OCI-LY1 (cell line): ENCODE data around the gene IGF1R.

Experiments used
- H2AFZ ChIP-seq: fragments of 200-600 bp; sonication (generic), shearing (Covaris generic); 2 replicates; pipeline ENCODE4 v1.6.0; 2014; ENCODE audit warnings: antibody characterized with exemption, mild to moderate bottlenecking, low read length
- H3F3A ChIP-seq: fragments of 200-600 bp; sonication (generic), shearing (Covaris generic); 2 replicates; pipeline ENCODE4 v1.6.0; 2014; ENCODE audit warnings: mild to moderate bottlenecking, antibody characterized with exemption, low read length, moderate library complexity; ENCODE audit not compliant: insufficient read depth
- H3K27ac ChIP-seq: fragments of 200-600 bp; sonication (generic); 2 replicates; pipeline ENCODE4 v1.5.1; 2014; ENCODE audit warnings: low read length, mixed run types, mild to moderate bottlenecking, low read depth; ENCODE audit not compliant: poor library complexity, severe bottlenecking
- H3K27me3 ChIP-seq: fragments of 200-600 bp; sonication (generic); 2 replicates; pipeline ENCODE4 v1.6.0; 2014; ENCODE audit warnings: antibody characterized with exemption, mild to moderate bottlenecking, low read length, moderate library complexity; ENCODE audit not compliant: insufficient read depth
- H3K36me3 ChIP-seq: fragments of 200-600 bp; sonication (generic); 2 replicates; pipeline ENCODE4 v1.6.1; 2014; ENCODE audit warnings: mild to moderate bottlenecking, antibody characterized with exemption, low read length, moderate library complexity, mixed read lengths; ENCODE audit not compliant: insufficient read depth
- H3K4me1 ChIP-seq: fragments of 200-600 bp; sonication (generic); 2 replicates; pipeline ENCODE4 v1.5.1; 2014; ENCODE audit warnings: mild to moderate bottlenecking, low read length, moderate library complexity; ENCODE audit not compliant: insufficient read depth, severe bottlenecking
- H3K4me2 ChIP-seq: fragments of 200-600 bp; sonication (generic), shearing (Covaris generic); 2 replicates; pipeline ENCODE4 v1.6.1; 2014; ENCODE audit warnings: low read length
- H3K4me3 ChIP-seq: fragments of 200-600 bp; sonication (generic); 2 replicates; pipeline ENCODE4 v1.5.1; 2014; ENCODE audit warnings: low read length, low read depth, mild to moderate bottlenecking, mixed read lengths; ENCODE audit not compliant: poor library complexity, severe bottlenecking
- H3K79me2 ChIP-seq: fragments of 200-600 bp; shearing (Covaris generic); 2 replicates; pipeline ENCODE4 v1.6.1; 2016; ENCODE audit warnings: mixed run types, low read length, mixed read lengths; ENCODE audit not compliant: insufficient read depth
- H3K9ac ChIP-seq: fragments of 200-600 bp; sonication (generic), shearing (Covaris generic); 2 replicates; pipeline ENCODE4 v1.6.1; 2014; ENCODE audit warnings: mild to moderate bottlenecking, low read length, mixed read lengths
- H3K9me2 ChIP-seq: fragments of 200-600 bp; sonication (generic), shearing (Covaris generic); 2 replicates; pipeline ENCODE4 v1.6.1; 2014; ENCODE audit warnings: low read depth, mild to moderate bottlenecking, low read length, mixed read lengths
- H3K9me3 ChIP-seq: fragments of 200-600 bp; shearing (Covaris generic); 2 replicates; pipeline ENCODE4 v1.6.1; 2014; ENCODE audit warnings: low read length, mixed read lengths
- H4K20me1 ChIP-seq: fragments of 200-600 bp; sonication (generic), shearing (Covaris generic); 2 replicates; pipeline ENCODE4 v1.6.0; 2016; ENCODE audit warnings: mild to moderate bottlenecking, low read length; ENCODE audit not compliant: insufficient read depth
- EZH2 ChIP-seq: fragments of 200-600 bp; sonication (generic), shearing (Covaris generic); IDR thresholded peaks from 2 replicates; pipeline ENCODE4 v1.8.0; 2017; ENCODE audit warnings: borderline replicate concordance, mixed run types, mild to moderate bottlenecking, antibody characterized with exemption, low read length, moderate library complexity, mixed read lengths
- TF ChIP-seq, protein P1 (sequence below): fragments of 200-600 bp; sonication (generic), shearing (Covaris generic); IDR thresholded peaks from 2 replicates; pipeline ENCODE4 v1.5.1; 2017; ENCODE audit warnings: mild to moderate bottlenecking, antibody characterized with exemption, low read length, moderate library complexity, mixed read lengths

The IGF1R gene

DNA sequence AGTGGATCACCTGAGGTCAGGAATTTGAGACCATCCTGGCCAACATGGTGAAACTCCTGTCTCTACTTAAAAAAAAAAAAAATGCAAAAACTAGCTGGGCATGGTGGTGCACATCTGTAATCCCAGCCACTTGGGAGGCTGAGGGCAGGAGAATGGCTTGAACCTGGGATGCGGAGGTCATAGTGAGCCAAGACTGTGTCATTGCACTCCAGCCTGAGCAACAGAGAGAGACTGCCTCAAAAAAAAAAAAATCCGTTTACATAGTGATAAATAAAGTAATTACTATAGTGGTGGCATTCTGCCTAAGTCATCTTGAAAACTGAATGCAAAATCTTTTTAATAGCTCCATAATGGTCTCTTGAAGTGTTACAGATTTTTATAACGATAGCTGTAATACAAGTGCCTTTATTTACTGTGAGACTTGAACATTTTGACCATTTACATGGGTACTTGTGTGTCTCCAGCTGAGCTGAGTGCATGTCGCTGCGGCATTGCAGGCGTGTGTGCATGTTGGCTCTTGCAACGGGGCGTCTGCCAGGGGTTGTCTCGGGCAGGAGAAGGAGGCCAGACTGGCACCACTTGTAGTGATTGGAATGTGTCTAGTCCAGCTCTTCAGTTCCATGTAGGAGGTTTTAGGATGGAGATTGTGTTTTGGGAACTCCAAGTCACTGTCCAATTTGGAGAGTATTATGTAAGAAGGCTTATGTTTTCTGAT is 111.9 kb downstream of the IGF1R start:
- Histone ChIP-seq H2AFZ (no peak overlapping the region), H3K9ac (no peak overlapping the region), H3K27ac (no peak overlapping the region), H3K36me3 (no peaks in the 10 kb centered on the region), H3K9me2 (no peaks in the 10 kb centered on the region), H3F3A (no peaks in the 10 kb centered on the region), H3K4me1 (no peaks in the 10 kb centered on the region), H3K79me2 (no peaks in the 10 kb centered on the region), H3K4me3 (no peak overlapping the region), H3K9me3 (no peaks in the 10 kb centered on the region), H4K20me1 (no peaks in the 10 kb centered on the region), H3K27me3 (no peaks in the 10 kb centered on the region), H3K4me2 (no peak overlapping the region)
- TF ChIP-seq, protein P1, sequence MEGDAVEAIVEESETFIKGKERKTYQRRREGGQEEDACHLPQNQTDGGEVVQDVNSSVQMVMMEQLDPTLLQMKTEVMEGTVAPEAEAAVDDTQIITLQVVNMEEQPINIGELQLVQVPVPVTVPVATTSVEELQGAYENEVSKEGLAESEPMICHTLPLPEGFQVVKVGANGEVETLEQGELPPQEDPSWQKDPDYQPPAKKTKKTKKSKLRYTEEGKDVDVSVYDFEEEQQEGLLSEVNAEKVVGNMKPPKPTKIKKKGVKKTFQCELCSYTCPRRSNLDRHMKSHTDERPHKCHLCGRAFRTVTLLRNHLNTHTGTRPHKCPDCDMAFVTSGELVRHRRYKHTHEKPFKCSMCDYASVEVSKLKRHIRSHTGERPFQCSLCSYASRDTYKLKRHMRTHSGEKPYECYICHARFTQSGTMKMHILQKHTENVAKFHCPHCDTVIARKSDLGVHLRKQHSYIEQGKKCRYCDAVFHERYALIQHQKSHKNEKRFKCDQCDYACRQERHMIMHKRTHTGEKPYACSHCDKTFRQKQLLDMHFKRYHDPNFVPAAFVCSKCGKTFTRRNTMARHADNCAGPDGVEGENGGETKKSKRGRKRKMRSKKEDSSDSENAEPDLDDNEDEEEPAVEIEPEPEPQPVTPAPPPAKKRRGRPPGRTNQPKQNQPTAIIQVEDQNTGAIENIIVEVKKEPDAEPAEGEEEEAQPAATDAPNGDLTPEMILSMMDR, result no peak
- TF ChIP-seq EZH2, result no peak

DNA sequence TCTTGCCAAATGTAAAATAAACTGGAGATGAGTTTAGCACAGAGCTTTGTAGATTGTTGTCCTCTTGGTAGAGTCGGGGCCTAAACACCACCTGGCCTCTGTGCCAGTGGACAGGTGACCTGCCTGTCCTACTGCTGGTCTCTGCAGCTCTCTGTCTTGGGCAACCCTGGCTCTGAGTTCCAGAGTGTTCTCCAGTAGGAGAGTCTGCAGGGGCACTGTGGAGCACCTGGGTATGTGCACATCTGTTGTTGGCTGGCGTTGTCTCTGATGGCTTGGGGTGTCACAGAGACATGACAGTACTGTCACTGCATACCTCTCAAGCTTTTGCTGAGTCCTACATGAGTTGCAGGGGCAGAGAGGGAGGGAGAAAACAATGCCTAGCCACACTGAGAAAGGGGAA is 112.6 kb downstream of the IGF1R start:
- Histone ChIP-seq H3K36me3 (no peaks in the 10 kb centered on the region), H4K20me1 (no peaks in the 10 kb centered on the region), H3K4me2 (no peak overlapping the region), H3K9me3 (no peaks in the 10 kb centered on the region), H3K27me3 (no peaks in the 10 kb centered on the region), H3K4me3 (no peak overlapping the region), H3F3A (no peaks in the 10 kb centered on the region), H2AFZ (no peak overlapping the region), H3K9me2 (no peaks in the 10 kb centered on the region), H3K27ac (no peak overlapping the region), H3K79me2 (no peaks in the 10 kb centered on the region), H3K4me1 (no peaks in the 10 kb centered on the region), H3K9ac (no peak overlapping the region)
- TF ChIP-seq, protein P1, result no peak
- TF ChIP-seq EZH2, result no peak

DNA sequence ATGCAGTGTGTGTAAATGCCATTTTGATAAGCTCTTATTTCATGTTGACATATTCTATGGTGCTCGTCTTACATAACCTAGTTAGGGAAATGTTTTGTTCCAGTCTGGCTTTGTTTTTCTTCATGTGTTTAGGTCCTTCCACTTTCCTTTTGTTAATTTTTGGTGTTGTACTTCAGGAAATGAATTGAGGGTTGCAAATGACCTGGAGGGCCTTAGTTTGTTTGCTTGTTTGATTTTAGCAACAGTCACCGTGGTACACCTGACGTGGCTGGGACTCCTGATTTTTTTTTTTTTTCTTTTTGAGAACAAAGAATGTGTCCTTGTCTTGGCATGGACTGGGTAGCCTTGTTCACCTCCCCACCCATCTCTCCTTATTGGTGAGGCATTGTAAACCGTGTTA is 114.8 kb downstream of the IGF1R start:
- no peaks in the 10 kb centered on the region for H3K36me3 ChIP-seq
- TF ChIP-seq, protein P1, result no peak
- no peak for TF ChIP-seq EZH2
- H3K9ac ChIP-seq, result no peak overlapping the region
- H3K27me3 ChIP-seq, result no peaks in the 10 kb centered on the region
- no peak overlapping the region for H3K27ac ChIP-seq
- no peak overlapping the region for H3K4me2 ChIP-seq
- no peaks in the 10 kb centered on the region for H3F3A ChIP-seq
- H3K79me2 ChIP-seq, result no peaks in the 10 kb centered on the region
- no peaks in the 10 kb centered on the region for H3K9me2 ChIP-seq
- H3K9me3 ChIP-seq, result no peaks in the 10 kb centered on the region
- H3K4me3 ChIP-seq, result no peak overlapping the region
- H3K4me1 ChIP-seq, result no peaks in the 10 kb centered on the region
- no peak overlapping the region for H2AFZ ChIP-seq
- H4K20me1 ChIP-seq, result no peaks in the 10 kb centered on the region
